ENCODE results near the gene SCN4A.
"Not testable (repeated sequence)": the region's sequence is repeated elsewhere in the genome, so short reads cannot be mapped to it uniquely, and the experiment has no call there.

The SCN4A gene

GRCh38 chr17:63932721-63933120 is 40.0 kb downstream of the SCN4A start:
- no peak for DNase-seq

DNA sequence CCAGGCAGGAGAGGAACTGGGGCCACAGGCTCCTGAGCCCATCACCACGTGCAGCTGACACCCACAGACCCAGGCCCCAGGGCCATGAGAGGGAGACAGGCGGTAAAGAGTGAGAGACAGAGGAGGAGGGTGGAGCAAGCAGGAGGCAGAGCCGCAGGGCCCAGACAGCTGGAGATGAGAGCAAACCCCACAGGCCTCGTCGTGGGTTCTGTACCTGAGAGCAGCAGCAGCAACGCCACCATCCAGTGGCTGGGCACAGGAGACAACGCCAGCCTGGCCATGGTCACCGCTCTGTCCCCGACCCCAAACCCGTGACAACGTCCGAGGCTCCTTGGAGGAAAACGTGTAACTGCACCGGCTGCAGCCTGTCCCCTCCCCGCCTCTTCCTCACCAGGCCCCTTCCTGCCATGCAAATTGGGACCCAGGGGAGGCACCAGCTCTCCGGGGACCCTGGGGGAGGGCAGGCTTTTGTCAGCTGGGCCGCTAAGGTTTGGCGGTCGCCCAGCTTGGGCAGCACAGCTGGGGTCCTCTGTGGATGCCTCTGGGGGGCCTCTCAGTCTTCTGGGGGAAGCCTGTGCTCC is 40.6 kb downstream of the SCN4A start, which contains the start of gene CD79B:
CD79B (minus strand) TSS at position 351 of the 581 bp plus-strand sequence; CDS start at position 281, 70 bp downstream.
- no peak for DNase-seq

DNA sequence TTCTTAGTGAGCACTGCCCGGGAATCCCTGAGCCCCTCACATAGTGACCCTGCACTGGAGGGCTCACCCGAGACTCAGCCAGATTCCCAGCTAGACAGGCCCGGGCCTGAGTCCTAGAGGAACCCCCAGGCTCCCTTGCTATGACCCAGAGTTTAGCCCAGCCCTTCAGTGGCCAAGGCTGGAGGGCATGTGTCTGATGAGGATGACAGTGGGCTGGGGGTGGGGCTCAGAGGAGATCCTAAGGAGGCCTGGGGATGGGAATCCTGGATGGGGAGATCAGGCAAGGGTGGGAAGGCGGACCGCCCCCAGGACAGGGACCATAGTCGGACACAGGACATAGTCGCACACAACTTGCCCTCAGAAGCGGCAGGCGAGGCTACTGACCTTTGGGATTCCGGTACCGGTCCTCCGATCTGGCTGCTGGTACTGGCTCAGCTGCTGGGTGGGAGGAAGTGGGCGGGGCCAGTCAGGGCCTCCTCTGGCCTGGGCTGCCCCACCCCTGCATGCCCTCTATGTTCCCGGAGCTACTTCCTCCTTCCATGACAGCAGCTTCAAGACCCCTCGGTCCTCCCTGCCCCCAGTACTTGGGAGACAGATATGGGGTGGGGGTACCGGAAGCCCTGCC is 41.7 kb downstream of the SCN4A start:
- DNase-seq = no peak

DNA sequence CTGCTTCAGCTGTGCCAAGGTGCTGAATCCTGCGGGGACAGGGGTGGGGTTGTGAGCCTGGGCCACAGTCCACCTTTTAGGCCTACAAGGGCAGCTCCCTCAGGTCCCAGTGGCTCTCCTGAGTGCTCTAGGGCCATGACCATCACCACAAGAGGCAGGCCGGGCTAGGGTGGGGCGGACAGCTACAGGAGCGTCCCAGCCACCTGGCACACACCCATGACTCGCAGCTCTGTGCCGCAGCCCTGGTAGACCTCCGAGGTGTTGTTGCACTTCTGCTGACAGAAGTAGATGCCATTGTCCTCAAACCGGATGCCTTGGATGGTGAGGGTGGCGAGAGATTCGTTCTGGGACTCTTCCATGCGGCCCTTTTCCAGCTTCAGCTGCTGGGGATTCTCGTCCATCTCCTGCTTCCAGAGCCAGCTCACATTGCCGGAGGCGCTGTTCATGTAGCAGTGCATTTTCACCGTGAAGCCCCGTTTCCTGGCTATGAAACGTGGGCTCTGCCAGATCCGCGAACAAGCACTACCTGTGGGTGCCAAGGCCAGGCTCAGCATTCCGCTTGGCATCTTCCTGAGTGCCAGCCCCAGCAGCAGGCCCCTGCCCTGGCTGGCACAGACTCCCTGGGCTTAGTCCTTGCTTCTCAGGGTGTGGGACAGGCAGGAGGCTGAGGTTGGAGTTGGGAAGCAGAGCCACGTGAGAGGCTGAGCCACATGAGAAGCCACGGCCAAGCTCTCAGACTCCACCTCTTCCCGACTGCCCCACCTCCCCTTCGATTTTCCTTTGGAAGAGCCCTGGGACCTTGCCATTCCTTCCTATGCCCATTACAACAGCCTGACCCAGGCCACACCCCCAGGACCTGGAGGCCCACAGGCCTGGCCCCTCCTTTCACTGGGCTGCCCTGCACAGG is 42.6 kb downstream of the SCN4A start:
- no peak for DNase-seq

- DNase-seq = no peak
Observed at GRCh38 chr17:63928966-63929695, 43.6 kb downstream of the SCN4A start.

DNA sequence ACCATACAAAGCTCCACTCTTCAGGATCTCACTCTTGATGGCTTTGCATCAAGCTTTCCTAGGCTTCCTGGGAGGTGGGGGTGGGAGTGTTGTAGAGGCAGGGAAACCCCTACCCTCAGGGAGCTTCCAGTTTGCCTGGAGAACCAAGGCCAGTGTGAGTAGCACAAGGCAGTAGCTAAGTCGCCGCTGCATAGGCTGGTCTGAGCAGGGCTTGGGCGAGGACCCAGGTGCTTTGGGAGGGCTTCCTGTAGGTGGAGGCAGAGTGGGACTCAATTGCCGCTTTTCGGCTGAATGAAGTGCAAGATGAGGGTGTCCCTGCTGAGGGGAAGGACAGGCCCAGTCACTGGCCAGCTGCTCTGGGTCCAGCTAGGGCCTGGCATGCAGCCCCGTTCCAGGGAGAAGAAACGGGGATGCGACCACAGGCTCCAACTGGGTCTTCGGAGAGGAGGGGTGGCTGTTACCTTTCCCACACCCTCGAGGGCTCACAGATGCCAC is 44.5 kb downstream of the SCN4A start:
- no peak for DNase-seq

DNA sequence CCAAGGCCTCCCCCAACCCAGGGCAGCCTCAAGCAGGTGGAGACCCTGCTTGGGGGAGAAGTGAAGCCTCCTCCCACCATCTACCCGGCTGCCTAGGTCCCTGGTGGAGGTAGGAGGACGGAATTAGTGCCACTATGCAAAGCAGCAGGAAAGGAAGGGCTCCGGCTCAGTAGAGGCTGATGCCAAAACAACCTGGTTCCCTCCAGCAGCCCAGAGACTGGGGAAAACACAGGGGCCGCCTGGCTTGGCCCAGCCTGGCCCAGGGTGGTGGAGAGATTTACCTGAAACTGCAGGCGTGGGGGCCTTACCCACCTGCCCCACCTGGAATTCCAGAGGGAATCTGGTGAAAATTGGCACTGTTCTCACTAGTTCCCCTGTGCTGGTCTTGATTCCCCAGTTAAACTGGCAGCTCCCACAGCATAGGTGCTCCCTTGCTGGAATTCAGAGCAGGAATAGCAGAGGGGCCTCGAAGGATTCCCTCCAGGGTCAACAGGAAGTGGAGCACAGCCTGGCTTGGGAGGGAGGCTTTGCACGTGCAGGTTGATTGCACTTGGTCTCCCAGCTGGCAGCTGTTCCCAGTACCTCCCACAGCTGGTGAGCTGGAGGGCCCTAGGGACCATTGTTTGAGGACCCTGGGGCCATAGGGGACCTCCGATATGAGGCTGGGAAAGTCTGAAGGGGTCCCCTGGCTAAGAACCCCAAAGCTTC is 45.1 kb downstream of the SCN4A start:
- DNase-seq = no peak

DNA sequence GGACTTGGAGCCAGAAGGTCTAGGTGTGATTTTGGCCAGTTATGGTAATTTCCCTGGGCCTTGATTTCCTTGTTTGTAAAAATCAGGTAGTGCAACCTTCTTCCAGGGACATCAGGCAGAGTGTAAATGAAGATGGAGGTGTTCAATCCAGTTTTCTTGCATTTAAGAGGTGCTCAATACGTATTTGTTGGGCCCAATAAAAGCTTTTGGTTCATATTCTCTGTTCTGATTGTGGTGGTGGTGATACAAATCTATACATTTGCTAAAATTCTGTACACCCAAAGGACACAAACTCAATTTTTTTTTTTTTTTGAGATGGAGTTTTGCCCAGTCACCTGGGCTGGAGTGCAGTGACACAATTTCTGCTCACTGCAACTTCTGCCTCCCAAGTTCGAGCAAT is 46.6 kb downstream of the SCN4A start:
- no peak for DNase-seq

- no peak for DNase-seq
Observed at GRCh38 chr17:63925615-63926014, 47.1 kb downstream of the SCN4A start.

GRCh38 chr17:63922402-63922801 is 50.3 kb downstream of the SCN4A start:
- not testable (repeated sequence) for DNase-seq

- not testable (repeated sequence) for DNase-seq
Observed at GRCh38 chr17:63920779-63921178, 51.9 kb downstream of the SCN4A start.

DNA sequence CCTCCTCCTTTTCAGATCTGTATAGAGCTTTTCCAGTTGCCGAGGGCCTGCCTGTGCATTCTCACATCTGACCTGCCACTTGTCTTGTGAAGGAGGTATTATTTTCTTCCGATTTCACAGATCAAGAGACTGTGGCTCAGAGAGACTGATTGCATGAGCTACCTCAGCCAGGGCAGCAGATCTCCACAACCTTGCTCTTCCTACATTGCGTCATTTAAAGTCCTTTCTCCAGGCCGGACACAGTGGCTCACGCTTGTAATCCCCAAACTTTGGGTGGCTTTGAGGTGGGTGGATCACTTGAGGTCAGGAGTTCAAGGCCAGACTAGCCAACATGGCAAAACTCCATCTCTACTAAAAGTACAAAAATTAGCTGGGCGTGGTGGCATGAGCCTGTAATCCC is 52.7 kb downstream of the SCN4A start:
- not testable (repeated sequence) for DNase-seq

- DNase-seq = peak; percentile 56
Observed at GRCh38 chr17:63919311-63919723, 53.4 kb downstream of the SCN4A start.

- not testable (repeated sequence) for DNase-seq
Observed at GRCh38 chr17:63918789-63919305, 53.9 kb downstream of the SCN4A start, which contains the start of gene GH1. GH1 (minus strand) TSS chr17:63918839; CDS start chr17:63918776, 63 bp downstream.

DNA sequence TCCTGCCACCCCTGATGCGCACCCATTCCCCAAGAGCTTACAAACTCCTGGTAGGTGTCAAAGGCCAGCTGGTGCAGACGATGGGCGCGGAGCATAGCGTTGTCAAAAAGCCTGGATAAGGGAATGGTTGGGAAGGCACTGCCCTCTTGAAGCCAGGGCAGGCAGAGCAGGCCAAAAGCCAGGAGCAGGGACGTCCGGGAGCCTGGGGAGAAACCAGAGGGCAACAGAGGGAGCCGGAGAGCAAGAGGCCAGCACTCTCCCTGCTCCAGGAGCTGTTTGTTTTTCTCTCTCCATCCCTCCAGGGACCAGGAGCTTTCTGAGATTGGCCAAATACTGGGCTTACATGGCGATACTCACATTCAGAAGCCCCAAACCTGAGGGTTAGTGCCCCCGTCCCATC is 54.4 kb downstream of the SCN4A start:
- no peak for DNase-seq

DNA sequence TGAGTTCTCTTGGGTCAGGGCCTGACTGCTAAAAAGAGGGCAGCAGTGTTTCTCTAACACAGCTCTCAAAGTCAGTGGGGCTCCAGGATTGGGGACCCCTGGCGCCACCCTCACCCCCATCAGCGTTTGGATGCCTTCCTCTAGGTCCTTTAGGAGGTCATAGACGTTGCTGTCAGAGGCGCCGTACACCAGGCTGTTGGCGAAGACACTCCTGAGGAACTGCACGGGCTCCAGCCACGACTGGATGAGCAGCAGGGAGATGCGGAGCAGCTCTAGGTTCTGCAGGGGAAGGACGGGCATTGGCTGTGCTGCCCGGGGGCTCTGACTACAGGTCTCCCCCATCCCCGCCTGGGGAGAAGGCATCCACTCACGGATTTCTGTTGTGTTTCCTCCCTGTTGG is 55.1 kb downstream of the SCN4A start:
- no peak for DNase-seq

- not testable (repeated sequence) for DNase-seq
Observed at GRCh38 chr17:63917206-63917605, 55.5 kb downstream of the SCN4A start.

DNA sequence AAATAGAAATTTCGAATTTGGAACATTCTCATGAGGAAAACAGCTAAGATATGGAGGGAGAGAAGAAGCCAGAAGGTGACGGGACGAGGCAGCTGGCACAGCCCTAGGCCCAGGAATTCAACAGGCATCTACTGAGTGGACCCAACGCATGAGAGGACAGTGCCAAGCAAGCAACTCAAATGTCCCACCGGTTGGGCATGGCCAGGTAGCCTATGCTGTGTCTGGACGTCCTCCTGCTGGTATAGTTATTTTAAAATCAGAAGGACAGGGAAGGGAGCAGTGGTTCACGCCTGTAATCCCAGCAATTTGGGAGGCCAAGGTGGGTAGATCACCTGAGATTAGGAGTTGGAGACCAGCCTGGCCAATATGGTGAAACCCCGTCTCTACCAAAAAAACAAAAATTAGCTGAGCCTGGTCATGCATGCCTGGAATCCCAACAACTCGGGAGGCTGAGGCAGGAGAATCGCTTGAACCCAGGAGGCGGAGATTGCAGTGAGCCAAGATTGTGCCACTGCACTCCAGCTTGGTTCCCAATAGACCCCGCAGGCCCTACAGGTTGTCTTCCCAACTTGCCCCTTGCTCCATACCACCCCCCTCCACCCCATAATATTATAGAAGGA is 56.0 kb downstream of the SCN4A start:
- DNase-seq = no peak

- not testable (repeated sequence) for DNase-seq
Observed at GRCh38 chr17:63915753-63916152, 57.0 kb downstream of the SCN4A start.

- no peak for DNase-seq
Observed at GRCh38 chr17:63914471-63914870, 58.2 kb downstream of the SCN4A start.

GRCh38 chr17:63911657-63912100 is 61.0 kb downstream of the SCN4A start:
- DNase-seq = peak; percentile 16

All from fibroblast of skin of right quadriceps (primary cell).